ENCODE measurements around the gene MEGF9. TPM values are rescaled to one million over a fixed set of nuclear protein-coding genes. Genes with fewer than 3 reads are reported as not detected.

The MEGF9 gene
- total and polyA plus RNA-seq, 2 of the 13 experiments (the other 11 are each of a cell fraction or from before 2014, with no cell fraction given): 3.1 to 3.3 TPM

- TF ChIP-seq CREM (IDR thresholded peaks at IDR 0.05): peak; percentile 75; the same call in 1 of the 2 replicates
- no peak for TF ChIP-seq CREM (CRISPR knock-in tag; IDR thresholded peaks at IDR 0.05)
- peak; percentile 55; the same call in 1 of the 2 replicates for TF ChIP-seq ATF2 (CRISPR knock-in tag; IDR thresholded peaks at IDR 0.05)
- no peak for TF ChIP-seq ZNF354B (CRISPR knock-in tag; IDR thresholded peaks at IDR 0.05)
- no peak for TF ChIP-seq GTF2F1 (IDR thresholded peaks at IDR 0.05; ENCODE audit: low read length)
- no peak for TF ChIP-seq ZNF552 (CRISPR knock-in tag; IDR thresholded peaks at IDR 0.05; ENCODE audit: borderline replicate concordance)
- TF ChIP-seq POGZ (CRISPR knock-in tag; IDR thresholded peaks at IDR 0.05): peak; percentile 39; the same call in 1 of the 2 replicates
- TF ChIP-seq ZNF547 (CRISPR knock-in tag; IDR thresholded peaks at IDR 0.05): no peak
- no peak for TF ChIP-seq MIXL1 (CRISPR knock-in tag; IDR thresholded peaks at IDR 0.05)
- no peak for TF ChIP-seq TERF1 (CRISPR knock-in tag; IDR thresholded peaks at IDR 0.05)
- TF ChIP-seq FOXC1 (CRISPR knock-in tag; IDR thresholded peaks at IDR 0.05; ENCODE audit: borderline replicate concordance): no peak
- TF ChIP-seq ZNF790 (CRISPR knock-in tag; IDR thresholded peaks at IDR 0.05; ENCODE audit: borderline replicate concordance): no peak
- TF ChIP-seq ZNF20 (CRISPR knock-in tag; IDR thresholded peaks at IDR 0.05): no peak
- TF ChIP-seq ZNF253 (CRISPR knock-in tag; IDR thresholded peaks at IDR 0.05; ENCODE audit: borderline replicate concordance): no peak
- TF ChIP-seq SOX6 (IDR thresholded peaks at IDR 0.05): no peak
- peak; percentile 85 for TF ChIP-seq SOX6 (CRISPR knock-in tag; IDR thresholded peaks at IDR 0.05)
- no peak for TF ChIP-seq FUBP1 (CRISPR knock-in tag; IDR thresholded peaks at IDR 0.05; ENCODE audit: borderline replicate concordance)
- TF ChIP-seq ZFP37 (CRISPR knock-in tag; IDR thresholded peaks at IDR 0.05; ENCODE audit: borderline replicate concordance): no peak
- no peak for TF ChIP-seq DNMT1 (CRISPR knock-in tag; IDR thresholded peaks at IDR 0.05)
- TF ChIP-seq MEIS2 (CRISPR knock-in tag; IDR thresholded peaks at IDR 0.05): no peak
- TF ChIP-seq ZNF574 (CRISPR knock-in tag; IDR thresholded peaks at IDR 0.05): no peak
- TF ChIP-seq TBX2 (CRISPR knock-in tag; IDR thresholded peaks at IDR 0.05; ENCODE audit: borderline replicate concordance): peak; percentile 25; the same call in 1 of the 2 replicates
- no peak for TF ChIP-seq ZNF788 (CRISPR knock-in tag; IDR thresholded peaks at IDR 0.05; ENCODE audit: borderline replicate concordance)
Observed at GRCh38 chr9:120735415-120736126, 21.3 kb upstream of the MEGF9 start (continued).
